ENCODE results near the gene ZNF846. TPM values are rescaled to one million over a fixed set of nuclear protein-coding genes. Genes with fewer than 3 reads are reported as not detected.

The ZNF846 gene
- total and polyA plus RNA-seq, 2 of the 4 experiments (the other 2 are of a cell fraction) = 5.7 to 6.5 TPM

GRCh38 chr19:9711815-9712214, 56.7 kb downstream of the ZNF846 start:
- no peak overlapping the region for H2AK5ac ChIP-seq (ENCODE audit: low read depth, low read length)
- H3K56ac ChIP-seq (ENCODE audit: extremely low read depth, insufficient read depth, low read length) = no peak overlapping the region
- ChIA-PET POLR2A (ENCODE audit: unreplicated experiment) (no interaction called here), CTCF (no interaction called here)
- DNase-seq (no peak), ATAC-seq (ENCODE audit: low read depth) (no peak)
- H4K91ac ChIP-seq (ENCODE audit: insufficient read depth, low read depth, low read length) = no peak overlapping the region
- WGBS, 2 experiments (ENCODE audit: extremely low coverage in 2 of 2, insufficient read length in 1 of 2) = no CpG with 5 or more reads among the region's 3 CpGs
- H3K4ac ChIP-seq (ENCODE audit: low read depth, low read length) = no peak overlapping the region
- H2AK9ac ChIP-seq (replicated peaks; ENCODE audit: low read depth, low read length, poor library complexity) = no peak overlapping the region
- TF ChIP-seq USF2 (IDR thresholded peaks at IDR 0.05; ENCODE audit: low read depth, low read length) (no peak), NFE2L2 (IDR thresholded peaks at IDR 0.05; ENCODE audit: low read depth, low read length) (no peak)
- no peak overlapping the region for H3K9ac ChIP-seq (ENCODE audit: low read depth, low read length)
- H2BK120ac ChIP-seq (ENCODE audit: low read depth, low read length) = no peak overlapping the region
- dilution Hi-C loops (cut with HindIII; ENCODE audit: low sequenced_read_pairs, unreplicated experiment) (no loop called here), in situ Hi-C loops (cut with MboI; ENCODE audit: low sequenced_read_pairs) (no loop called here), intact Hi-C loops (cut with micrococcal nuclease) (no loop called here)
- H3K23ac ChIP-seq (ENCODE audit: low read depth, low read length) = no peak overlapping the region
- H3K4me2 ChIP-seq (ENCODE audit: low read depth, low read length) = no peak overlapping the region
- H4K8ac ChIP-seq (ENCODE audit: low read depth in 2 of 2, low read length in 2 of 2) = no peak overlapping the region
- no peak overlapping the region for H2BK15ac ChIP-seq (ENCODE audit: low read depth, low read length)
- no peaks in the 10 kb centered on the region for H3K9me1 ChIP-seq (ENCODE audit: insufficient read depth, low read length)
- no peak overlapping the region for H2BK20ac ChIP-seq (ENCODE audit: low read depth, low read length)
- H3K9me3 ChIP-seq (ENCODE audit: control insufficient read depth, insufficient read depth, low read length) = no peaks in the 10 kb centered on the region
- H3K18ac ChIP-seq (ENCODE audit: low read depth, low read length) = no peak overlapping the region
- no peak overlapping the region for H2AFZ ChIP-seq (replicated peaks; ENCODE audit: low read length, poor library complexity)
- H2BK5ac ChIP-seq (ENCODE audit: low read depth, low read length, poor library complexity, severe bottlenecking) = no peak overlapping the region
- no peaks in the 10 kb centered on the region for H3K36me3 ChIP-seq (ENCODE audit: control insufficient read depth, insufficient read depth, low read length)
- no peaks in the 10 kb centered on the region for H3K27me3 ChIP-seq (ENCODE audit: control insufficient read depth, insufficient read depth, low read length)
- H3K14ac ChIP-seq (replicated peaks; ENCODE audit: low read depth, low read length) = no peak overlapping the region
- no peak overlapping the region for H4K5ac ChIP-seq (ENCODE audit: low read depth, low read length)
- H3K27ac ChIP-seq (ENCODE audit: insufficient read depth, low read length) = no peak overlapping the region
- H3K4me1 ChIP-seq (ENCODE audit: control insufficient read depth, insufficient read depth, low read length) = no peaks in the 10 kb centered on the region
- H3K79me1 ChIP-seq (ENCODE audit: low read depth in 1 of 2, low read length in 2 of 2) = no peaks in the 10 kb centered on the region
- no TSS peak for BruUV-seq (replicated peaks)
- no peaks in the 10 kb centered on the region for H4K20me1 ChIP-seq (ENCODE audit: insufficient read depth, low read length)
- no peak overlapping the region for H3K4me3 ChIP-seq (ENCODE audit: insufficient read depth, low read depth, low read length)
